Endothelial cell of umbilical vein (primary cell): Measurements from ENCODE around the gene RAMP2. TPM values are rescaled to one million over a fixed set of nuclear protein-coding genes. Genes with fewer than 3 reads are reported as not detected.

Experiments
- BruUV-seq: library from RNA; stranded (reverse); fragments of 400-500 nt; replicated peaks from 2 replicates; lab custom pipeline; 2021; lab: Mats Ljungman, UMichigan
- CTCF ChIA-PET: fragments of 300-600, 350-600 bp; sonication (Branson Sonifier 250); formaldehyde crosslinking; loops from one replicate; lab custom pipeline; 2021; ENCODE audit warnings: antibody characterized with exemption, inconsistent platforms; lab: Charles Lee
- POLR2A ChIA-PET: fragments of 300-600, 350-600 bp; sonication (Branson Sonifier 250); formaldehyde crosslinking; loops from one replicate; lab custom pipeline; 2021; ENCODE audit warnings: antibody characterized with exemption, inconsistent platforms; lab: Charles Lee
- DNase-seq: peaks from one replicate; pipeline ENCODE4 v3.0.0-alpha.2; 2011; ENCODE audit warnings: low read depth, low spot score
- FAIRE-seq: peaks from 2 replicates; lab custom pipeline; 2011; peaks lifted over from hg19 to GRCh38; lab: Jason Lieb, UNC
- H2AFZ ChIP-seq: 2 replicates; pipeline ENCODE4 v1.6.0; 2012; ENCODE audit warnings: low read depth, low read length, control low read depth, inconsistent platforms
- H3K27ac ChIP-seq: 2 replicates; pipeline ENCODE4 v1.5.1; 2011; ENCODE audit warnings: low read depth, mild to moderate bottlenecking, control low read depth, low read length, moderate library complexity; ENCODE audit not compliant: insufficient read depth
- H3K27me3 ChIP-seq, 2 experiments: 2 replicates each; pipeline versions ENCODE4 v1.6.0 to v1.6.1; 2011; ENCODE audit warnings: low read length in 2 of 2, mixed read lengths in 1 of 2; ENCODE audit not compliant: control insufficient read depth in 2 of 2, insufficient read depth in 2 of 2
- H3K36me3 ChIP-seq, 2 experiments: 2 replicates in 1 of 2; 3 replicates in 1 of 2; pipeline ENCODE4 v1.5.1; 2011; ENCODE audit warnings: low read length in 2 of 2, mild to moderate bottlenecking in 1 of 2, moderate library complexity in 1 of 2; ENCODE audit not compliant: control insufficient read depth in 2 of 2, insufficient read depth in 2 of 2; ENCODE audit errors: extremely low read depth in 1 of 2
- H3K4me1 ChIP-seq: 3 replicates; pipeline ENCODE4 v1.5.1; 2011; ENCODE audit warnings: mild to moderate bottlenecking, low read length; ENCODE audit not compliant: control insufficient read depth, insufficient read depth; ENCODE audit errors: extremely low read depth
- H3K4me2 ChIP-seq: 2 replicates; pipeline ENCODE4 v1.6.1; 2011; ENCODE audit warnings: low read length, control low read depth, mixed read lengths; ENCODE audit not compliant: insufficient read depth
- H3K4me3 ChIP-seq, 3 experiments: fragments of 200-600 bp in 1 of 3; sonication (generic), shearing (Covaris generic) in 1 of 3; replicated peaks in 1 of 3; 2 replicates each; pipeline ENCODE4 v1.5.1; 2011 to 2016; ENCODE audit warnings: control low read depth in 3 of 3, low read length in 3 of 3, mild to moderate bottlenecking in 2 of 3, inconsistent platforms in 1 of 3, low read depth in 1 of 3, moderate library complexity in 1 of 3; ENCODE audit not compliant: insufficient read depth in 1 of 3
- H3K79me2 ChIP-seq: 2 replicates; pipeline ENCODE4 v1.6.0; 2012; ENCODE audit warnings: low read length, inconsistent platforms; ENCODE audit not compliant: control insufficient read depth, insufficient read depth
- H3K9ac ChIP-seq: replicated peaks from 2 replicates; pipeline ENCODE3; 2011; ENCODE audit warnings: low read length, control low read depth; ENCODE audit not compliant: insufficient read depth; ENCODE audit errors: extremely low read depth
- H3K9me1 ChIP-seq: replicated peaks from 3 replicates; pipeline ENCODE4 v1.6.0; 2011; ENCODE audit warnings: mild to moderate bottlenecking, low read length; ENCODE audit not compliant: control insufficient read depth, insufficient read depth; ENCODE audit errors: extremely low read depth
- H3K9me3 ChIP-seq: replicated peaks from 2 replicates; pipeline ENCODE4 v1.5.1; 2012; ENCODE audit warnings: low read length, inconsistent platforms; ENCODE audit not compliant: control insufficient read depth, insufficient read depth
- H4K20me1 ChIP-seq: replicated peaks from 2 replicates; pipeline ENCODE3; 2011; ENCODE audit warnings: mild to moderate bottlenecking, low read length; ENCODE audit not compliant: control insufficient read depth, insufficient read depth; ENCODE audit errors: extremely low read depth
- CTCF ChIP-seq, 2 donors: IDR thresholded peaks; 1 replicate in 1 of 2; 2 replicates in 1 of 2; pipeline ENCODE4 v1.5.1; 2011; ENCODE audit warnings: low read length in 2 of 2, mild to moderate bottlenecking in 2 of 2, moderate library complexity in 2 of 2, control low read depth in 1 of 2, inconsistent platforms in 1 of 2, low read depth in 1 of 2; ENCODE audit not compliant: insufficient read depth in 1 of 2; ENCODE audit errors: extremely low read depth in 1 of 2
- EZH2 ChIP-seq: IDR thresholded peaks from 2 replicates; pipeline ENCODE4 v1.6.1; 2012; ENCODE audit warnings: borderline replicate concordance, low read depth, mild to moderate bottlenecking, moderate library complexity, low read length, inconsistent platforms; ENCODE audit not compliant: severe bottlenecking
- FOS ChIP-seq: IDR thresholded peaks from 2 replicates; pipeline ENCODE4 v1.6.1; 2011; ENCODE audit warnings: mild to moderate bottlenecking, low read length, moderate library complexity, borderline replicate concordance; ENCODE audit not compliant: insufficient read depth
- GATA2 ChIP-seq: IDR thresholded peaks from 2 replicates; pipeline ENCODE4 v1.7.0; 2011; ENCODE audit warnings: low read depth, mild to moderate bottlenecking, moderate library complexity, mixed read lengths, low read length; ENCODE audit not compliant: insufficient read length, insufficient read depth
- JUN ChIP-seq: IDR thresholded peaks from 2 replicates; pipeline ENCODE4 v1.6.1; 2011; ENCODE audit warnings: borderline replicate concordance, low read depth; ENCODE audit not compliant: insufficient read length, insufficient read depth
- MAX ChIP-seq: IDR thresholded peaks from 2 replicates; pipeline ENCODE4 v1.6.1; 2011; ENCODE audit not compliant: insufficient read depth, insufficient read length
- MYC ChIP-seq: IDR thresholded peaks from one replicate; pipeline ENCODE4 v1.6.1; 2011; ENCODE audit warnings: mild to moderate bottlenecking, low read depth, low read length
- POLR2A ChIP-seq: IDR thresholded peaks from 2 replicates; pipeline ENCODE4 v1.6.1; 2012; ENCODE audit warnings: low read depth, mild to moderate bottlenecking, control low read depth, low read length
- POLR2AphosphoS5 ChIP-seq: IDR thresholded peaks from 2 replicates; pipeline ENCODE4 v1.6.1; 2012; ENCODE audit warnings: low read depth, mild to moderate bottlenecking, control low read depth, low read length, moderate library complexity; ENCODE audit not compliant: insufficient read depth
- dilution Hi-C: fragments of 300-500 bp; cut with MboI; formaldehyde crosslinking; loops from one replicate; pipeline ENCODE4 v1.15.0; 2019; ENCODE audit warnings: low sequenced_read_pairs; ENCODE audit not compliant: extremely low pct_ligation_motif_present
- intact Hi-C: fragments of 100-400 bp; cut with micrococcal nuclease; formaldehyde crosslinking; loops from one replicate; pipeline ENCODE4 v1.10.0; 2022
- polyA plus RNA-seq, 4 experiments: library from polyadenylated mRNA; depleted of rRNA in 3 of 4; stranded (reverse) in 3 of 4; unstranded in 1 of 4; fragments of >200 nt; gene quantifications; 2 replicates each; pipeline versions ENCODE4 v1.2.1 to v1.2.3, GENCODE V29; 2011 to 2012; ENCODE audit warnings: missing spikeins in 1 of 4
- total RNA-seq: library from RNA; stranded (reverse); gene quantifications from 2 replicates; pipeline ENCODE4 v1.2.3, GENCODE V29; 2021

RAMP2 gene
- total and polyA plus RNA-seq, 2 donors (not counting 3 experiments of a cell fraction or from before 2014, with no cell fraction given) = 106 to 192 TPM

GRCh38 chr17:42748202-42748907 is 12.7 kb upstream of the RAMP2 start:
- H4K20me1 ChIP-seq = no peaks in the 10 kb centered on the region
- intact Hi-C loops = no loop called here
- ChIA-PET POLR2A (no interaction called here), CTCF (interaction anchor here (1.5 to 5.9 kb wide), 3 partner anchors 12 to 76 kb away, joined by 6 to 55 read pairs (median 6); partner anchors contain the start of genes BECN1 and RAMP2)
- H2AFZ ChIP-seq = no peak overlapping the region
- H3K36me3 ChIP-seq = no peaks in the 10 kb centered on the region
- TF ChIP-seq MAX (no peak), FOS (no peak), POLR2AphosphoS5 (no peak), EZH2 (no peak), POLR2A (no peak), GATA2 (no peak), JUN (no peak), MYC (no peak), CTCF (IDR thresholded peaks at IDR 0.05; ENCODE audit: extremely low read depth in 1 of 2, insufficient read depth in 1 of 2, low read depth in 1 of 2, low read length in 2 of 2) (no peak)
- H3K27me3 ChIP-seq = no peaks in the 10 kb centered on the region
- no TSS peak for BruUV-seq
- no peak overlapping the region for H3K9ac ChIP-seq
- peaks cover 2% of the 10 kb centered on the region for H3K79me2 ChIP-seq
- no peaks in the 10 kb centered on the region for H3K9me3 ChIP-seq
- no peaks in the 10 kb centered on the region for H3K9me1 ChIP-seq
- dilution Hi-C loops = no loop called here
- peaks cover 15% of the 10 kb centered on the region for H3K4me1 ChIP-seq
- DNase-seq (no peak), FAIRE-seq (no peak)
- H3K4me2 ChIP-seq = no peak overlapping the region
- no peak overlapping the region for H3K27ac ChIP-seq
- no peak overlapping the region for H3K4me3 ChIP-seq
